ENCODE data around the gene SYP. TPM values are rescaled to one million over a fixed set of nuclear protein-coding genes. Genes with fewer than 3 reads are reported as not detected.
A peak's percentile ranks its signal among the peaks of the same experiment; 100 is the strongest.

SYP gene
- total and polyA plus RNA-seq, 9 of the 15 experiments (the other 6 are each of a cell fraction or from before 2014, with no cell fraction given) = 0.48 to 5.1 (median 2.6) TPM

- no peak for TF ChIP-seq ZNF518B (CRISPR knock-in tag; IDR thresholded peaks at IDR 0.05)
- no peak for TF ChIP-seq ZMIZ1 (IDR thresholded peaks at IDR 0.05; ENCODE audit: low read depth in 2 of 2, low read length in 2 of 2)
- no peak for TF ChIP-seq GATAD2B (IDR thresholded peaks at IDR 0.05; ENCODE audit: borderline replicate concordance)
- TF ChIP-seq RNF2 (IDR thresholded peaks at IDR 0.05) = no peak
- no peak for TF ChIP-seq ZNF232 (CRISPR knock-in tag; IDR thresholded peaks at IDR 0.05)
- no peak for TF ChIP-seq IRF1 (CRISPR knock-in tag; IDR thresholded peaks at IDR 0.05; ENCODE audit: borderline replicate concordance)
- no peak for TF ChIP-seq NFE2L1 (tag; IDR thresholded peaks at IDR 0.05; ENCODE audit: borderline replicate concordance, low read depth)
- TF ChIP-seq SP1 (CRISPR knock-in tag; IDR thresholded peaks at IDR 0.05) = peak; percentile 78
- peak in 1 of 2 experiments; percentile 46; a peak in 1 of 4 replicates for TF ChIP-seq MAZ (CRISPR knock-in tag; conservative IDR thresholded peaks at IDR 0.05 in 1 of 2, IDR thresholded peaks at IDR 0.05 in 1 of 2)
- TF ChIP-seq RBBP5 (IDR thresholded peaks at IDR 0.05; ENCODE audit: borderline replicate concordance, insufficient read depth, low read length, poor library complexity, severe bottlenecking) = peak; percentile 29
- no peak for TF ChIP-seq STAT6 (CRISPR knock-in tag; IDR thresholded peaks at IDR 0.05)
- TF ChIP-seq ZNF239 (CRISPR knock-in tag; IDR thresholded peaks at IDR 0.05) = no peak
- no peak for TF ChIP-seq HOXB6 (CRISPR knock-in tag; IDR thresholded peaks at IDR 0.05; ENCODE audit: borderline replicate concordance)
- TF ChIP-seq EHMT2 (IDR thresholded peaks at IDR 0.05) = no peak
- TF ChIP-seq MCM5 (IDR thresholded peaks at IDR 0.05; ENCODE audit: low read depth) = no peak
Observed at GRCh38 chrX:49184294-49185281, 15.4 kb downstream of the SYP start (continued).
